HEK293 (cell line): ENCODE data around the gene COL1A1.

Source experiments
- FEZF1 ChIP-seq: fragments of 450-650 bp; formaldehyde crosslinking; IDR thresholded peaks from 2 replicates; pipeline ENCODE4 v1.5.1; 2016; ENCODE audit warnings: missing biosample characterization, missing genetic modification characterization
- GLI2 ChIP-seq: fragments of 450-650 bp; formaldehyde crosslinking; IDR thresholded peaks from 2 replicates; pipeline ENCODE4; 2017; ENCODE audit warnings: missing biosample characterization, missing genetic modification characterization, low read depth, borderline replicate concordance
- MYNN ChIP-seq: fragments of 450-650 bp; formaldehyde crosslinking; IDR thresholded peaks from 2 replicates; pipeline ENCODE4 v1.5.1; 2016; ENCODE audit warnings: missing biosample characterization, missing genetic modification characterization, borderline replicate concordance
- RBAK ChIP-seq: fragments of 450-650 bp; formaldehyde crosslinking; IDR thresholded peaks from 2 replicates; pipeline ENCODE4 v1.5.1; 2016; ENCODE audit warnings: missing biosample characterization, missing genetic modification characterization
- TRIM28 ChIP-seq: IDR thresholded peaks from 2 replicates; pipeline ENCODE4 v1.6.1; 2011; ENCODE audit warnings: low read length, control low read depth, borderline replicate concordance
- ZNF155 ChIP-seq: fragments of 450-650 bp; formaldehyde crosslinking; IDR thresholded peaks from 2 replicates; pipeline ENCODE4 v1.5.1; 2016; ENCODE audit warnings: missing biosample characterization, missing genetic modification characterization
- ZNF184 ChIP-seq: fragments of 450-650 bp; IDR thresholded peaks from 2 replicates; pipeline ENCODE4 v1.5.1; 2018; ENCODE audit warnings: missing biosample characterization, mild to moderate bottlenecking, missing genetic modification characterization
- ZNF510 ChIP-seq: fragments of 450-650 bp; formaldehyde crosslinking; IDR thresholded peaks from 2 replicates; pipeline ENCODE4 v1.5.1; 2018; ENCODE audit warnings: mild to moderate bottlenecking, missing genetic modification characterization, missing biosample characterization; ENCODE audit not compliant: insufficient replicate concordance
- ZNF514 ChIP-seq: fragments of 450-650 bp; formaldehyde crosslinking; IDR thresholded peaks from 2 replicates; pipeline ENCODE4 v1.5.1; 2016; ENCODE audit warnings: missing biosample characterization, missing genetic modification characterization
- ZNF549 ChIP-seq: fragments of 450-650 bp; IDR thresholded peaks from 2 replicates; pipeline ENCODE4 v1.5.1; 2018; ENCODE audit warnings: missing biosample characterization, missing genetic modification characterization, mild to moderate bottlenecking, inconsistent platforms, moderate library complexity
- ZNF623 ChIP-seq: fragments of 450-650 bp; formaldehyde crosslinking; IDR thresholded peaks from 2 replicates; pipeline ENCODE4 v1.5.1; 2016; ENCODE audit warnings: missing biosample characterization, missing genetic modification characterization
- ZSCAN30 ChIP-seq: fragments of 450-650 bp; IDR thresholded peaks from 2 replicates; pipeline ENCODE4 v1.5.1; 2018; ENCODE audit warnings: missing biosample characterization, mild to moderate bottlenecking, missing genetic modification characterization, moderate library complexity
- TF ChIP-seq, protein P1 (sequence below): fragments of 450-650 bp; formaldehyde crosslinking; IDR thresholded peaks from 2 replicates; pipeline ENCODE4 v1.5.1; 2016; ENCODE audit warnings: missing biosample characterization, missing genetic modification characterization, borderline replicate concordance
- TF ChIP-seq, protein P2 (sequence below): fragments of 450-650 bp; formaldehyde crosslinking; IDR thresholded peaks from 2 replicates; pipeline ENCODE4 v1.5.1; 2016; ENCODE audit warnings: missing biosample characterization, missing genetic modification characterization
- TF ChIP-seq, protein P3 (sequence below): fragments of 450-650 bp; formaldehyde crosslinking; IDR thresholded peaks from 2 replicates; pipeline ENCODE4 v1.5.1; 2016; ENCODE audit warnings: missing biosample characterization, missing genetic modification characterization
- TF ChIP-seq, protein P4 (sequence below): fragments of 450-650 bp; IDR thresholded peaks from 2 replicates; pipeline ENCODE4 v1.5.1; 2018; ENCODE audit warnings: missing biosample characterization, mild to moderate bottlenecking, missing genetic modification characterization
- TF ChIP-seq, protein P5 (sequence below): fragments of 450-650 bp; IDR thresholded peaks from 2 replicates; pipeline ENCODE4 v1.5.1; 2018; ENCODE audit warnings: missing biosample characterization, missing genetic modification characterization
- TF ChIP-seq, protein P6 (sequence below): fragments of 450-650 bp; formaldehyde crosslinking; conservative IDR thresholded peaks from 2 replicates; pipeline ENCODE4 v1.5.1; 2016; ENCODE audit warnings: low read depth, missing biosample characterization, missing genetic modification characterization
- TF ChIP-seq, protein P7 (sequence below): fragments of 450-650 bp; formaldehyde crosslinking; IDR thresholded peaks from 2 replicates; pipeline ENCODE4 v1.5.1; 2016; ENCODE audit warnings: missing biosample characterization, missing genetic modification characterization

The COL1A1 gene

DNA sequence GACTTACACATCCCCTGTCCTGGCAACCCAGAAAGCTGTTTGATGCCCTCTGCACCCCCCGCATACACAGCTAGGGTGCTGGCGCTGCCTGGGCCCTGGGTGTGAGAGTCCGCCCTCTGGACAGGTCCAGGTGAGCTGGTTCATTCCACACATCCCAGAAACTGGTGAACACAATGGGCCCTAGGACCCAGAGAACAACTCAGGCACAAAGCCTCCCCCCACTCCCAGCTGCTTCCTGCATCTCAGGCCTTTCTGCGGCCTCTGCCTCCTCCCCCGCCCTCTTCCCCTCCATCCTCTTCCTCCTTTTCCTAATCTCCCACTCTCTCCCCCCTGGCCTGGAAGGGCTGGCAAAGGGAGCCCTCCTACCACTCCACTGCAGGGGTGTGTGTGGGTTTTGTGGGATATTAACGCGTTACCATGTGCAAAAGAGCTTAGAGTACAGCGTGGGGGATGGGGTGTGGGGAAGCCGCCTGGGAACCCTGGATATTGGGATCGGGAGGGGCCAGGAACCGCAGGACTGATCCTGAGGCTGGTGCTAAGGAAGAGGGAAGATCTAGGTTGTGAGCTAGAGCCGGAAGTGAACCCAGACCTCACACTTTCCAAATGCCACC lies 49.4 kb downstream of the COL1A1 start (continued):
- TF ChIP-seq, protein P1, sequence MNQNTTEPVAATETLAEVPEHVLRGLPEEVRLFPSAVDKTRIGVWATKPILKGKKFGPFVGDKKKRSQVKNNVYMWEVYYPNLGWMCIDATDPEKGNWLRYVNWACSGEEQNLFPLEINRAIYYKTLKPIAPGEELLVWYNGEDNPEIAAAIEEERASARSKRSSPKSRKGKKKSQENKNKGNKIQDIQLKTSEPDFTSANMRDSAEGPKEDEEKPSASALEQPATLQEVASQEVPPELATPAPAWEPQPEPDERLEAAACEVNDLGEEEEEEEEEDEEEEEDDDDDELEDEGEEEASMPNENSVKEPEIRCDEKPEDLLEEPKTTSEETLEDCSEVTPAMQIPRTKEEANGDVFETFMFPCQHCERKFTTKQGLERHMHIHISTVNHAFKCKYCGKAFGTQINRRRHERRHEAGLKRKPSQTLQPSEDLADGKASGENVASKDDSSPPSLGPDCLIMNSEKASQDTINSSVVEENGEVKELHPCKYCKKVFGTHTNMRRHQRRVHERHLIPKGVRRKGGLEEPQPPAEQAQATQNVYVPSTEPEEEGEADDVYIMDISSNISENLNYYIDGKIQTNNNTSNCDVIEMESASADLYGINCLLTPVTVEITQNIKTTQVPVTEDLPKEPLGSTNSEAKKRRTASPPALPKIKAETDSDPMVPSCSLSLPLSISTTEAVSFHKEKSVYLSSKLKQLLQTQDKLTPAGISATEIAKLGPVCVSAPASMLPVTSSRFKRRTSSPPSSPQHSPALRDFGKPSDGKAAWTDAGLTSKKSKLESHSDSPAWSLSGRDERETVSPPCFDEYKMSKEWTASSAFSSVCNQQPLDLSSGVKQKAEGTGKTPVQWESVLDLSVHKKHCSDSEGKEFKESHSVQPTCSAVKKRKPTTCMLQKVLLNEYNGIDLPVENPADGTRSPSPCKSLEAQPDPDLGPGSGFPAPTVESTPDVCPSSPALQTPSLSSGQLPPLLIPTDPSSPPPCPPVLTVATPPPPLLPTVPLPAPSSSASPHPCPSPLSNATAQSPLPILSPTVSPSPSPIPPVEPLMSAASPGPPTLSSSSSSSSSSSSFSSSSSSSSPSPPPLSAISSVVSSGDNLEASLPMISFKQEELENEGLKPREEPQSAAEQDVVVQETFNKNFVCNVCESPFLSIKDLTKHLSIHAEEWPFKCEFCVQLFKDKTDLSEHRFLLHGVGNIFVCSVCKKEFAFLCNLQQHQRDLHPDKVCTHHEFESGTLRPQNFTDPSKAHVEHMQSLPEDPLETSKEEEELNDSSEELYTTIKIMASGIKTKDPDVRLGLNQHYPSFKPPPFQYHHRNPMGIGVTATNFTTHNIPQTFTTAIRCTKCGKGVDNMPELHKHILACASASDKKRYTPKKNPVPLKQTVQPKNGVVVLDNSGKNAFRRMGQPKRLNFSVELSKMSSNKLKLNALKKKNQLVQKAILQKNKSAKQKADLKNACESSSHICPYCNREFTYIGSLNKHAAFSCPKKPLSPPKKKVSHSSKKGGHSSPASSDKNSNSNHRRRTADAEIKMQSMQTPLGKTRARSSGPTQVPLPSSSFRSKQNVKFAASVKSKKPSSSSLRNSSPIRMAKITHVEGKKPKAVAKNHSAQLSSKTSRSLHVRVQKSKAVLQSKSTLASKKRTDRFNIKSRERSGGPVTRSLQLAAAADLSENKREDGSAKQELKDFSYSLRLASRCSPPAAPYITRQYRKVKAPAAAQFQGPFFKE (tag by site-specific recombination), result no peak
- TF ChIP-seq RBAK (no peak), MYNN (tag by site-specific recombination) (no peak), TRIM28 (no peak; the same call in 1 of the 2 replicates), ZNF623 (tag by site-specific recombination) (no peak; the same call in 1 of the 2 replicates), ZNF510 (no peak), ZNF155 (tag by site-specific recombination) (no peak), ZNF184 (0 out of 2 replicates have a peak, but pooled peaks have one; percentile 20), GLI2 (tag by site-specific recombination) (no peak), FEZF1 (tag by site-specific recombination) (peak; percentile 51), ZSCAN30 (peak; percentile 66; the same call in 1 of the 2 replicates), ZNF549 (no peak), ZNF514 (tag by site-specific recombination) (no peak)
- TF ChIP-seq, protein P2, sequence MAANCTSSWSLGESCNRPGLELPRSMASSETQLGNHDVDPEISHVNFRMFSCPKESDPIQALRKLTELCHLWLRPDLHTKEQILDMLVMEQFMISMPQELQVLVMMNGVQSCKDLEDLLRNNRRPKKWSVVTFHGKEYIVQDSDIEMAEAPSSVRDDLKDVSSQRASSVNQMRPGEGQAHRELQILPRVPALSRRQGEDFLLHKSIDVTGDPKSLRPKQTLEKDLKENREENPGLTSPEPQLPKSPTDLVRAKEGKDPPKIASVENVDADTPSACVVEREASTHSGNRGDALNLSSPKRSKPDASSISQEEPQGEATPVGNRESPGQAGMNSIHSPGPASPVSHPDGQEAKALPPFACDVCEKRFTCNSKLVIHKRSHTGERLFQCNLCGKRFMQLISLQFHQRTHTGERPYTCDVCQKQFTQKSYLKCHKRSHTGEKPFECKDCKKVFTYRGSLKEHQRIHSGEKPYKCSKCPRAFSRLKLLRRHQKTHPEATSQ (tag by site-specific recombination), result no peak
- TF ChIP-seq, protein P3, sequence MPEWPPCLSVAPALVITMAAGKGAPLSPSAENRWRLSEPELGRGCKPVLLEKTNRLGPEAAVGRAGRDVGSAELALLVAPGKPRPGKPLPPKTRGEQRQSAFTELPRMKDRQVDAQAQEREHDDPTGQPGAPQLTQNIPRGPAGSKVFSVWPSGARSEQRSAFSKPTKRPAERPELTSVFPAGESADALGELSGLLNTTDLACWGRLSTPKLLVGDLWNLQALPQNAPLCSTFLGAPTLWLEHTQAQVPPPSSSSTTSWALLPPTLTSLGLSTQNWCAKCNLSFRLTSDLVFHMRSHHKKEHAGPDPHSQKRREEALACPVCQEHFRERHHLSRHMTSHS (tag by site-specific recombination), result no peak
- TF ChIP-seq, protein P4, sequence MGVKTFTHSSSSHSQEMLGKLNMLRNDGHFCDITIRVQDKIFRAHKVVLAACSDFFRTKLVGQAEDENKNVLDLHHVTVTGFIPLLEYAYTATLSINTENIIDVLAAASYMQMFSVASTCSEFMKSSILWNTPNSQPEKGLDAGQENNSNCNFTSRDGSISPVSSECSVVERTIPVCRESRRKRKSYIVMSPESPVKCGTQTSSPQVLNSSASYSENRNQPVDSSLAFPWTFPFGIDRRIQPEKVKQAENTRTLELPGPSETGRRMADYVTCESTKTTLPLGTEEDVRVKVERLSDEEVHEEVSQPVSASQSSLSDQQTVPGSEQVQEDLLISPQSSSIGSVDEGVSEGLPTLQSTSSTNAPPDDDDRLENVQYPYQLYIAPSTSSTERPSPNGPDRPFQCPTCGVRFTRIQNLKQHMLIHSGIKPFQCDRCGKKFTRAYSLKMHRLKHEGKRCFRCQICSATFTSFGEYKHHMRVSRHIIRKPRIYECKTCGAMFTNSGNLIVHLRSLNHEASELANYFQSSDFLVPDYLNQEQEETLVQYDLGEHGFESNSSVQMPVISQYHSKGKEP, result peak; percentile 67; the same call in 1 of the 2 replicates
- TF ChIP-seq, protein P5, sequence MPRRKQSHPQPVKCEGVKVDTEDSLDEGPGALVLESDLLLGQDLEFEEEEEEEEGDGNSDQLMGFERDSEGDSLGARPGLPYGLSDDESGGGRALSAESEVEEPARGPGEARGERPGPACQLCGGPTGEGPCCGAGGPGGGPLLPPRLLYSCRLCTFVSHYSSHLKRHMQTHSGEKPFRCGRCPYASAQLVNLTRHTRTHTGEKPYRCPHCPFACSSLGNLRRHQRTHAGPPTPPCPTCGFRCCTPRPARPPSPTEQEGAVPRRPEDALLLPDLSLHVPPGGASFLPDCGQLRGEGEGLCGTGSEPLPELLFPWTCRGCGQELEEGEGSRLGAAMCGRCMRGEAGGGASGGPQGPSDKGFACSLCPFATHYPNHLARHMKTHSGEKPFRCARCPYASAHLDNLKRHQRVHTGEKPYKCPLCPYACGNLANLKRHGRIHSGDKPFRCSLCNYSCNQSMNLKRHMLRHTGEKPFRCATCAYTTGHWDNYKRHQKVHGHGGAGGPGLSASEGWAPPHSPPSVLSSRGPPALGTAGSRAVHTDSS (tag by site-specific recombination), result peak; percentile 99
- TF ChIP-seq, protein P6, sequence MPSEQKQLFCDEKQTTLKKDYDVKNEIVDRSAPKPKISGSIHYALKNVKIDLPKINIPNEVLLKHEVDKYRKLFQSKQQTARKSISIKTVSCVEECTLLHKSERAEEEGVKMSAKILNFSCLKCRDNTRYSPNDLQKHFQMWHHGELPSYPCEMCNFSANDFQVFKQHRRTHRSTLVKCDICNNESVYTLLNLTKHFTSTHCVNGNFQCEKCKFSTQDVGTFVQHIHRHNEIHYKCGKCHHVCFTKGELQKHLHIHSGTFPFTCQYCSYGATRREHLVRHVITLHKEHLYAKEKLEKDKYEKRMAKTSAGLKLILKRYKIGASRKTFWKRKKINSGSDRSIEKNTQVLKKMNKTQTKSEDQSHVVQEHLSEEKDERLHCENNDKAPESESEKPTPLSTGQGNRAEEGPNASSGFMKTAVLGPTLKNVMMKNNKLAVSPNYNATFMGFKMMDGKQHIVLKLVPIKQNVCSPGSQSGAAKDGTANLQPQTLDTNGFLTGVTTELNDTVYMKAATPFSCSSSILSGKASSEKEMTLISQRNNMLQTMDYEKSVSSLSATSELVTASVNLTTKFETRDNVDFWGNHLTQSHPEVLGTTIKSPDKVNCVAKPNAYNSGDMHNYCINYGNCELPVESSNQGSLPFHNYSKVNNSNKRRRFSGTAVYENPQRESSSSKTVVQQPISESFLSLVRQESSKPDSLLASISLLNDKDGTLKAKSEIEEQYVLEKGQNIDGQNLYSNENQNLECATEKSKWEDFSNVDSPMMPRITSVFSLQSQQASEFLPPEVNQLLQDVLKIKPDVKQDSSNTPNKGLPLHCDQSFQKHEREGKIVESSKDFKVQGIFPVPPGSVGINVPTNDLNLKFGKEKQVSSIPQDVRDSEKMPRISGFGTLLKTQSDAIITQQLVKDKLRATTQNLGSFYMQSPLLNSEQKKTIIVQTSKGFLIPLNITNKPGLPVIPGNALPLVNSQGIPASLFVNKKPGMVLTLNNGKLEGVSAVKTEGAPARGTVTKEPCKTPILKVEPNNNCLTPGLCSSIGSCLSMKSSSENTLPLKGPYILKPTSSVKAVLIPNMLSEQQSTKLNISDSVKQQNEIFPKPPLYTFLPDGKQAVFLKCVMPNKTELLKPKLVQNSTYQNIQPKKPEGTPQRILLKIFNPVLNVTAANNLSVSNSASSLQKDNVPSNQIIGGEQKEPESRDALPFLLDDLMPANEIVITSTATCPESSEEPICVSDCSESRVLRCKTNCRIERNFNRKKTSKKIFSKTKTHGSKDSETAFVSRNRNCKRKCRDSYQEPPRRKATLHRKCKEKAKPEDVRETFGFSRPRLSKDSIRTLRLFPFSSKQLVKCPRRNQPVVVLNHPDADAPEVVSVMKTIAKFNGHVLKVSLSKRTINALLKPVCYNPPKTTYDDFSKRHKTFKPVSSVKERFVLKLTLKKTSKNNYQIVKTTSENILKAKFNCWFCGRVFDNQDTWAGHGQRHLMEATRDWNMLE, result peak; percentile 45
- TF ChIP-seq, protein P7, sequence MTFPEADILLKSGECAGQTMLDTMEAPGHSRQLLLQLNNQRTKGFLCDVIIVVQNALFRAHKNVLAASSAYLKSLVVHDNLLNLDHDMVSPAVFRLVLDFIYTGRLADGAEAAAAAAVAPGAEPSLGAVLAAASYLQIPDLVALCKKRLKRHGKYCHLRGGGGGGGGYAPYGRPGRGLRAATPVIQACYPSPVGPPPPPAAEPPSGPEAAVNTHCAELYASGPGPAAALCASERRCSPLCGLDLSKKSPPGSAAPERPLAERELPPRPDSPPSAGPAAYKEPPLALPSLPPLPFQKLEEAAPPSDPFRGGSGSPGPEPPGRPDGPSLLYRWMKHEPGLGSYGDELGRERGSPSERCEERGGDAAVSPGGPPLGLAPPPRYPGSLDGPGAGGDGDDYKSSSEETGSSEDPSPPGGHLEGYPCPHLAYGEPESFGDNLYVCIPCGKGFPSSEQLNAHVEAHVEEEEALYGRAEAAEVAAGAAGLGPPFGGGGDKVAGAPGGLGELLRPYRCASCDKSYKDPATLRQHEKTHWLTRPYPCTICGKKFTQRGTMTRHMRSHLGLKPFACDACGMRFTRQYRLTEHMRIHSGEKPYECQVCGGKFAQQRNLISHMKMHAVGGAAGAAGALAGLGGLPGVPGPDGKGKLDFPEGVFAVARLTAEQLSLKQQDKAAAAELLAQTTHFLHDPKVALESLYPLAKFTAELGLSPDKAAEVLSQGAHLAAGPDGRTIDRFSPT (tag by site-specific recombination), result peak; percentile 60; the same call in 1 of the 2 replicates
